ENCODE results near the gene NFE2L1.
"Not testable (repeated sequence)": the region's sequence is repeated elsewhere in the genome, so short reads cannot be mapped to it uniquely, and the experiment has no call there.

NFE2L1 gene, protein sequence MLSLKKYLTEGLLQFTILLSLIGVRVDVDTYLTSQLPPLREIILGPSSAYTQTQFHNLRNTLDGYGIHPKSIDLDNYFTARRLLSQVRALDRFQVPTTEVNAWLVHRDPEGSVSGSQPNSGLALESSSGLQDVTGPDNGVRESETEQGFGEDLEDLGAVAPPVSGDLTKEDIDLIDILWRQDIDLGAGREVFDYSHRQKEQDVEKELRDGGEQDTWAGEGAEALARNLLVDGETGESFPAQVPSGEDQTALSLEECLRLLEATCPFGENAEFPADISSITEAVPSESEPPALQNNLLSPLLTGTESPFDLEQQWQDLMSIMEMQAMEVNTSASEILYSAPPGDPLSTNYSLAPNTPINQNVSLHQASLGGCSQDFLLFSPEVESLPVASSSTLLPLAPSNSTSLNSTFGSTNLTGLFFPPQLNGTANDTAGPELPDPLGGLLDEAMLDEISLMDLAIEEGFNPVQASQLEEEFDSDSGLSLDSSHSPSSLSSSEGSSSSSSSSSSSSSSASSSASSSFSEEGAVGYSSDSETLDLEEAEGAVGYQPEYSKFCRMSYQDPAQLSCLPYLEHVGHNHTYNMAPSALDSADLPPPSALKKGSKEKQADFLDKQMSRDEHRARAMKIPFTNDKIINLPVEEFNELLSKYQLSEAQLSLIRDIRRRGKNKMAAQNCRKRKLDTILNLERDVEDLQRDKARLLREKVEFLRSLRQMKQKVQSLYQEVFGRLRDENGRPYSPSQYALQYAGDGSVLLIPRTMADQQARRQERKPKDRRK

DNA sequence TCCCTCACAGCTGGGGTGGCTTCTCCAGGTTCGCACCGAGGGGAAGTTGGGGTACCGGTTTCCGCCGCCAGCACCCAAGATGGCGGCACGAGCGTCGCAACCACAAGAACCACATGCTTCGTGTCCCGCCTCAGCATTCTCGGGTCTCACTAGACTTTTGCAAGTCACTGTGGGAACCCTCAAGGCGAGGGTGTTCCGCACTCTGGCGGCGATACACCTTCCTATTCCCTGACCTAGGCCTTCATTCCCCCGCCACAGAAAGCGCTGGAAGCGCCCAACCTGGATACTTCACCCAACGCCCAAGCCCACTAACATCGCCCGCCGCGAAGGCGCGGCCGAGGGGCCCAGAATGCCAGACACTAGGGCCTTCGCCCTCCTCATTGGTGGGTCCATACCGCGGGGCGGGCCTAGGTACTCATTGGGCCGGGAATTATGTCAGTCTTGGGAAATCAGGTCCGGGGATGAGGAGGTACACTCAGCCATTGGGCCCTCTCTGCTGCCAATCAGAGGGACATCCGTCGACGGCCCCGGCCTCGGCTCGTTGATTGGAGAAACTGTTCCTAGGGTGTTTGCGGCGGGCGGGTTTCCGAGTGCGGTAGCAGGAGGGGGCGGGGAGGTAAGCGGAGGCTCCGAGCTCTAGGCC, at the start of gene NFE2L1:
Gene NFE2L1, plus strand, starts transcription at position 619 of the 643 bp plus-strand sequence. CDS start 2,760 bp downstream, outside the sequence.
- peak; percentile 100 for DNase-seq

DNA sequence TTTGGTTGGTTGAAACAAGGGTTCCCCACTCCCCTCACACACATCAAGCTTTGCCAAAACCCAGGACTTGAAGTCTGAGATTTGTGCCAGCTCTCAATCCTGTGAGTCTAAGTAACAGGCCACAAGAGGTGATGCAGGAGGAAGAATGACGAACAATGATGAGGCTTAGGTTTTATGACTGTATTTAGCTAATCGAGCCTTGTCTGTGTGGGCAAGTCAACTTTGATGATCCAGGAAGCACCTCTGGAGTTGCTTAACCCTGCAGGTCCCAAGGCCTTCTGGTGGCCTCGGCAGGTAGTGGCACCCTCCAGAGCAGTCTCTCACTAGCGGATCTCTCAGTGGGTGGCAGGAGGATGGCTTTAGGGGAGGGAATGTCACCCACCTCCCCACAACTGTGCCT, 48.6 kb upstream of the NFE2L1 start:
- DNase-seq = no peak

DNA sequence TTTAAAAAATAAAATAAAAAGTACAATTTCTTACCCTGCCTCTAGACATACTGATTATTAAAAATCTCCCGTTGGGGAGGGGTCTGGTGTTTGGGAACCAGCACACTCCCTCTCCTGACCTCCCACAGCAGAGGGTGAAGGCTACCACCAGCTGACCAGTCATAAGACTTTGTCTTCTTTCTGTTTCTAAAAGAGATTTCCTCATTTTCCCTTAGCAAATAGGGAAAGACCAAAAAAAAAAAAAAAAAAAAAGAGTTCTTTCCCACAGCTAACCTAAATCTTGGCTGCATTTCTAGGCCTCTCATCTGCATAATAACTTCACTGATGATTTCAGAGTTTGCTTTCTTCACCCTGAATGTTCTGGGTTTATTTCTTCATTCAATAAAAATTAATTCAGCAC, 47.0 kb upstream of the NFE2L1 start:
- DNase-seq = no peak

DNA sequence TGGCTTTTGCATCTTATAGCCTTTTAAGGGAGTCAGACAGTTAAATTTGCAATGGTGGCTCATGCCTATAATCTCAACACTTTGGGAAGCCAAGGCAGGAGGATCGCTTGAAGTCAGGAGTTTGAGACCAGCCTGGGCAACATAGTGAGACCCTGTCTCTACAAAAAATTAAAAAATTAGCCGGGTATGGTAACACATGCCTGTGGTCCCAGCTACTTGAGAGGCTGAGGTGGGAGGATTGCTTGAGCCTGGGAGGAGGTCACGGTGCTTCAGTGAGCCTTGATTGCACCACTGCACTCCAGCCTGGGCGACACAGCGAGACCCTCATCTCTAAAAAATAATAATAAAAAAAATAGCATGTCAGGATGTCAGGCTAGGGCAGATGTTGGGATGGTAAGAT, 46.5 kb upstream of the NFE2L1 start:
- DNase-seq = not testable (repeated sequence)

DNA sequence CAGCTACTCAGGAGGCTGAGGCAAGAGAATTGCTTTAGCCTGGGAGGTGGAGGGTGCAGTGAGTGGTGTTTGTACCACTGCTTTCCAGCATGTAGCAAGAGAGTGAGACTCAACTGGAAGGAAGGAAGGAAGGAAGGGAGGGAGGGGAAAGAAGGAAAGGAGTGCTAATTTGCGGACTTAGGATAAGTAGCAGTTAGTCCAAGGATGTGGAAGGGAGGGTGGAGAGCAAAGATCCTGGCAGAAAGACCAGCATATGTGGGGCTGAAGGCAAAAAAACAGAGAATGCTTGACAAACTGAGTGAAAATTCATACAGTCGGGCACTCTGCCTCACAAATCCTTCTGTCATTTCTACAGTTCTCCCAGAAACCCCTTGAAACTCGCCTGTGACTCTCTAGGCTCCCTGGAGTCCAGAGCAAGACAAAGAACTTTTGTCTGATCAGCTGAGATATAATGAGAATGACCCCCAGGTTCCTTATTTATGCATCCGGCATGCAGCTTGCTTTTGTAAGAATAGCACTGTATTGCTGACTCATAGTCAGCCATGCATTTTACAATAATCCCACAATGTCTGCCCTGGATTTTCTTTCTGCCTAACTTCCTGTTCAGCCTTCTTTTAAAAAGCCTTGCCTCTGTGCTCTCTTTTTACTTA, 45.8 kb upstream of the NFE2L1 start:
- DNase-seq = no peak

DNA sequence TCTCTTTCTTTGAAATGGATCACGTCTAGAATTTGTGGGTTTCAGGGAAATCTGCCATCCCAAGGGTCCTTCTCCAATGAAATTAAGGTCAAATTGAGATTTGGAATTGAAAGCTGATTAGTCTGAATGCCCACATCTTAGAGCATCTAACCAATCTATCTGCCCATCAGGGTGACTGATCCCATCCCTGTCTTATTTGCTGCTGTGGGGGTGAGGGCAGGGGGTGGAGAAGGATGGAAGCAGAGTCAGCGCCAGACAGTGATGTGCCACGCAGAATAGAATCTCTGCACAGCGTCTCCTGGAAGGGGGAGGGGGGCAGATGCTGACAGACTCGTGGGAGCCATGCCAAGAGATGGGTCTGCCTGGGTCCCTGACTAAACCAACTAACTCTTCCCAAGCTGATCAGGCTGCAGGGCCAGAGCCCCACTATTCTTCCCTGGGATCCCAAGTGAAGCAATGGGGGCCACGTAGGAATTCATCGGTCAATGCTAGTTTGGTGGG, 45.2 kb upstream of the NFE2L1 start:
- no peak for DNase-seq

DNA sequence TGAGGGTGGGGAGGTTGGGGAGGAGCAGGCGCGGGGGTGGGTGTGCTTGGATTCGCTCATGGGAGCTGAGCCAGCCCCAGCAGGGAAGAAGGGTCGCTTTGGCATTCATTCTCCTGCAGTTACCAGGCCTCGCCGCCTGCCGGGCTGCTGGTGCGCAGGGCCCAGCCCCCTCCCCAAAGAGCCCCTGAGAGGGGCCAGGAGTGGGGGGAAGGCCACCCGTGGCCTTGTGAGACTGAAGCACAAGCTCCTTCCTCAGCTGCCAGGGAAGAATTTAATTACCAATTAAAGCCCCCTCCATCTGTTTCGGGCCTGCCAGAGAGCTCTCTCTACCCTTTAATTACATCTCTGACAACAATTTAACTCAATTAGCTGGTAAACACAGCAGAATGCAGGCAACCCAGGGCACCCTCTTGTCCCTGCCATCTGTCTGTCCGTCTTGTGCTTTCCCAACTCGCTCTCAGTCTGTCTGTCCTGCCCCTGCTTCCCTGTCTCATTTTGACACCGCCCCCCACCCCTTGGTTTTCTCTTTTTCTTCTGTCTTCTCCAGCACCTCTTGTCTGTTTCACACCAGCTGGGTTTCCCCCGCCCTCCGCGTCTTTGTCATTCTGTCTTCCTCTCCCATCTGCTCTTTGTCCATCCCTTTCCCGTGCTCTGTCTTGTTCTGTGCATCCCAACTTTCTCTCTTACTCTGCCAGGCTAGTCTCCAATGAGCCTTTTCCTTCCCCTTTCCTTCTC, 44.6 kb upstream of the NFE2L1 start:
- DNase-seq = peak; percentile 33

DNA sequence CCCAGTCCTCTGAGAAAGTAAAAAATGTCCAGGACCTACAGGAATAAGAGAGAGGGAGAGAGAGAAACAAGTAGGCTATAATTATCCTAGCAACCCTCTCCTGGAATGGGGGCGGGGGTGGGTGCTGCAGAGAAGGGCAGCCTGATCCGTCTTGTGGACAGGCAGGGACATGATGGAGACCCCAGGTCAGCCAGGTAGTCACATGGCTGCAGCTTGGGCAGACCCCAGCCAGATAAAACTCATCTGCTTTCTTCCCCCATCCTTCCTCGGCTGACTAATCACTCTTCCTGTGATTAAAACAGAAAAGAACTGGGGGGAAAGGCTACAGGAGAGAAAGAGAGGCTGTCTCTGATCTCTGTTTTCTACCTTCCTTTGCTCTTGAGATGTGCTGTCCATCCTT, 43.2 kb upstream of the NFE2L1 start:
- DNase-seq = no peak

DNA sequence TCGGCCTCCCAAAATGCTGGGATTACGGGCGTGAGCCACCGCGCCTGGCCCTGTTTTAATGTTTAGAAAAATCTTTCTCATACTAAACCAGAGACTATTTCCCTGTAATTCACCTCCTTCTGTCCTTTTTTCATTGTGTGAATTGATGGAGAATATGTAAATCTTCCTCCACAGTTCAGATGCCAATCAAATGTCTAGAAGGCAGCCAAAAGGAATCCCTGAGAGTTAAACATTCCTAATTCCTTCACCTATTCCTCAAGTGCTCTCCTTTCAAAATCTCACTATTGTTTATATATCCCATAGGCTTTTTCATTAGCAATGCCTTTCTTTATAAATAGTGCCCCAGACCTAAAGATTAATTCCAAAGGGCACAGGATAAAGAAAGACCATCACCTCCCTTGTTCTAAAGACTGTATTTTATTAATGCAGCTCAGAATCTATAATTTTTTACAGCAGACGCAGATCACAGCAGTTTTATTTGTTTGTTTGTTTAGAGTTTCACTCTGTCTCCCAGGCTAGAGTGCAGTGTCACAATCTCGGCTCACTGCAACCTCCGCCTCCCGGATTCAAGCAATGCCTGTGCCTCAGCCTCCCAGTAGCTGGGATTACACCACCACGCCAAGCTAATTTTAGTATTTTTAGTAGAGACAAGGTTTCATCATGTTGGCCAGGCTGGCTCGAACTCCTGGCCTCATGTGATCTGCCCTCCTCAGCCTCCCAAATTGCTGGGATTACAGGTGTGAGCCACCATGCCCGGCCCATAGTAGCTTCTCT, 41.0 kb upstream of the NFE2L1 start:
- no peak for DNase-seq

DNA sequence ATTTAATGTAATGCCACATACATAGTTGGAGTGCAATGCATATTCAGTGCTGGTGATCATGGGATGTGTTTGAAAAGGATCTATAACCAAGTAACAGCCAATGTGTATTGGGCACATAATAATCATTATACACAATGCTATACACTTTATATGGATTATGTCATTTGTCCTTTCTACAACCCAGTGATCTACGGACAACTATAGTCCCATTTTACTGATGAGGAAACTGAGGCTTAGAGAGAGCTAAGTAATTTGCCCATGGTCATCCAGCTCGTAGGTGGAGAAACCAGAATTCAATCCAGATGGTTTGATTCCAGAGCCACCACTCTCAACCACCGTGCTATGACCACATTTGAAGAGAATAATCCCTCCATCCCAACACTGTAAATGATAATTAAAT, 38.0 kb upstream of the NFE2L1 start:
- DNase-seq = no peak

DNA sequence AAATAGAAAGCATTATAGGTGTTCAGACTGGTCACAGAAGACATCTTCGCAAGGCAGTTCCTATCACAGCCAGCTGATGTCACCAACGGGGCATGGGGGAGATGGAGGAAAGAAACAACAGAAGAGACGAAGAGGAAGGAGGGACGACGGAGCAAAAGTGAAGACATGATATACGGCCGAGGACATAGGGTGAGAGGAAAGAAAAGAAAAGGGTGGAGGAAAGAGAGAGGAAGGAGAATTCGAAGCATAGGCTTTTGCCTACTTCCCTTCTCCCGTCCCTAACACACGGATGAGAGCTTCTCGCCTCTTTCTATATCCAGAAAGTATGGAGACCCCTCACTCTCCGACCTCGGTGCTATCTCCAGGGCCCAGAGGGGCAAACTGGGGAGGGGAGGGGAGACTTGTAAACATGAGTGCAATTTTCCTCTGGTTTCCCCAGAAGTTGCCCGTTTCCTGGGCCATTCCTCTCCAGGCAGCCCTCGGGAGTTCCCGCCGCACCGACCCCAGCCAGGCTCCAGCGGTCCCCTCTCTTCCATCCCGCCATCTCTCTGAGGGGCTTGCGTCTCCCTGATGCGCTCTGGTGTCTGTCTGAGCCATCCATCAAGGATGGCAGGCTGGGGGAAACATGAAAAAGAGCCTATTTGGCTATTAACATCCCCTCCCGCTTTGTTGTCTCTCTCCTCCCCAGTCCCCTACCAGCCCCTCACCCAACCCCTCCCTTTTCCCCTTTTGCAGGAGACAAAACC, 36.6 kb upstream of the NFE2L1 start:
- peak; percentile 34 for DNase-seq

DNA sequence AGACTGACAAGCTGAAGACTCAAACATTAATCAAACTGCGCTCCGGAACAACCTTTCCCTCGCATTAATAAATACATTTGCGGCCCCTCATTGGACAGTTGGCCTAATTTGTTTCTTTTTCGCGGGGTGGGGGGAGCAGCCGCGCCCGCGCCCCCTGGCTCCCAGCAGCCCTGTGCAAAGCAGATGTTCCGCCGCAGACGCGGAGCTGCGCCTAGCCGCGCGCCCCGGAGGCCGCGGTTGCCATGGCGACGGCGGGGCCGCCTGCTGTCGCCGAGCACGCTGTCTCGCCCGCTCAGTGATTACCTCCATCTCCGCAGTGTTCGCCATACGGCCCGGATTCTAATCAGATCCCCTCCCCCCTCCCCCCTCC, 36.0 kb upstream of the NFE2L1 start:
- peak; percentile 70 for DNase-seq

DNA sequence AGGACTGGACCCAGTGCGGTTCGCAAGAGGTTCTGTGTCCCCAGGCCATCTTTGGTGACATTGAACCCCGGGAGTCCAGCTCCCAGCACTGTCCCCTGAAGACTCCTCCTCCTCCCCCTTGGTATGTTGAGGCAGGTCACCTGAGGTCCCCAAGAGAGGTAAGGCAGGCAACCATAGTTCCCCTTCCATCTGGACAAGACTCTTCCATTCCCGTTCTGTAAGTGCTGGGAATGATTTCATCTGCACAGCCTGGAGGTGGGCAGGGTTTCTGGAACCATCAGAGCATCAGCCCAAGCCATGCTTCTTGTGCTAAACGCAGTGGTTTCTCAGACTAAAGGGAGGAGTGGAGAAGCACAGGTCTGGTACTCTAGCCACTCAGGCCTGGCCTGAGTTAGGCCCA, 35.5 kb upstream of the NFE2L1 start:
- DNase-seq = no peak

DNA sequence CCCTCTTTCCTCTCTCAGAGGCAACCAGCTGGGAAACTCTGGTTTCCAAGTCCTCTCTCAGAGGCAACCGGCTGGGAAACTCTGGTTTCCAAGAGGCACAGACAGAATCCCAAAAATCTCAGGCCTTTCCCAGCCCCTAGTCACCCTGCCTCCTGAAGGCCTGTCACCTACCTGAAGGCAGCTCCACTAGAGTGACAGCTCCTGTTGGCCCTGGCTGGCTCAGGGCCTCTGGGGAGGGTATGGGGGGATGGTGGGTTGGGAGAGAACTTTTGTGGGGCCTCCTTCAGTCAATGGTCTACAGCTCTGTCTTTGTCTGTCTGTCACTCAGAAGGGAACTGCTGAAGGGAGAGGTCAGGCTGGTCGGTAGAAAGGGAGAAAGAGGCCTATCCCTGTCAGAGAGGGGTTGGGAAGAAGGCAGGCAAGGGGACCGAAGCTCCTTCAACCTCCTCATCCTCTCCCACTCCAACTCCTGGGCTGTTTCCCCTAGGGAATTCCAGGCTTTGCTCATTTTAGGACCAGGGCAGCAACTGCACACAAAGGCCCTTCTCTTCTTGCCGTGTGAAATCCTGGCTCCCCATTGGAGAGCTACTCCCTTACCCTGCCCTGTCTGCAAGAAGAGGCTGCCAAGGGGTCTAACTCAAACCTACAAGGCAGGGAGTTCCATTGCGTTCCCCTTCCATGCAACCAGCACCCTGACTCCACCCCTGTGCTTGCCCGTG, 34.1 kb upstream of the NFE2L1 start:
- DNase-seq = no peak

DNA sequence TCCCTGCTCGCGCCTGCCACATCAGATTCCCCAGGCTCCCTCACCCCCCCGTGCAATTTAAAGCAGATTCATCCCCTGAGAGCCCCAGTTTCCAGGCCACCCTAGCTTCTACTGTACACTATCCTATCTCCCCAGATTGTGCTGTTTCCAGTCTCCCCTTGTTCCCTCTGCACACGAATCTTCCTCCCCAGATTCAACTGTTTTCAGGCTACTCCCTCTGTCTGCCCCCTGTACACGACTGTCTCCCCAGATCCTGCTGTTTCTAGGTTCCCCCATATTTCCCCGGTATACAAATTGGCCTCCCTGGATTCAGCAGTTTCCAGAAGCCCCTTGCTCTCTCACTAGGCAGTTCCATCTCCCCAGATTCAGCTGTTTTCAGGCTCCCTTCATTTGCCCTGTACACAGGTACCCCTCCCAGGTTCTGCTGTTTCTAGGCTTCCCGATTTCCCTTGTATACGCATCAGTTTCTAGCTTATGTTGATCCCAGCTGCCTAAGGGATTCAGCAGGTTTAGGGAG, 33.5 kb upstream of the NFE2L1 start:
- DNase-seq = peak; percentile 41

DNA sequence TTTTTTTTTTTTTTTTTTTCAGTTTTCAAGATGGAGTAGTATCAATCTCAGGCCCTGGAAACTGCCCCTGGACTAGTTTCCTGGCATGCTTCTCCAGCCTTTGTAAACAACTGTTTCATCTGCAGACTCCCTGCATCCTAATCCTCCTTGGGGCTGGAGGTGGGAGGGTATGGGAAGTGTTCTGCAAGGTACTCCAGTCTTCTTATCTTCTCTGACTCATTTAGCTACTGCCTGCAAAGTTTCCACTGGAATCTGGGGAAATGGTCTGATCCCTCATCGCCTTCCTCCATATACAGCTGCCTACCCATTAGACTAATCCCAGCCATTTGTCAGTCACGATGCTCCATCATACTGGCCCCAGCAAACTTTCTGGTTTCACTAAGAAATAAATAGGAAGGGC, 32.0 kb upstream of the NFE2L1 start:
- no peak for DNase-seq

DNA sequence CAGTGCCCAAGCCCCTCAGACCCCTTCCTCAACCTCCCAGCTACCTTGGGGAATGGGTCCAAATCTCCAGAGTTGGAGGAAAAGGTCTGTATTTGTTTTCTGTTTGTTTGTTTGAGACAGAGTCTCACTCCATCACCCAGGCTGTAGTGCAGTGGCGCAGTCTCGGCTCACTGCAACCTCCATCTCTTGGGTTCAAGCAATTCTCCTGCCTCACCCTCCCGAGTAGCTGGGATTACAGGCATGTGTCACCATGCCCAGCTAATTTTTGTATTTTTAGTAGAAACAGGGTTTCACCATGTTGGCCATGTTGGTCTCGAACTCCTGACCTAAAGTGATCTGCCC, 30.4 kb upstream of the NFE2L1 start:
- not testable (repeated sequence) for DNase-seq

DNA sequence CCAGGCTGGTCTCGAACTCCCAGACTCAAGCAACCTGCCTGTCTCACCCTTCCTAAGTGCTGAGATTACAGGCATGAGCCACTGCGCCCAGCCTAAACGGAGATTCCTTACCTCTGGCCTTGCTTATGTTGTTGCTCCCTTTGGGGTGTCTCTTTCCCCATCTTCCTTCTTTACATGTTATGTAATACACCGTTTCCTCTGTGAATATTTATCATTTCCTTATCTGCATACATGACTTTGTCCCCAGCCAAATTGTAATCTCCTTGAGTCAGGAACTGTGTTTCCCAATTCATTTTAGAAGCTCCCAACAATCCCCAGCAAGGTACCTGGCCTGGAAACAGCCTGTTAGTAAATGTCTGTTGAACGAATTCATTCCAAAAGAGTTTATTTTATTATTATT, 26.2 kb upstream of the NFE2L1 start:
- DNase-seq = no peak

DNA sequence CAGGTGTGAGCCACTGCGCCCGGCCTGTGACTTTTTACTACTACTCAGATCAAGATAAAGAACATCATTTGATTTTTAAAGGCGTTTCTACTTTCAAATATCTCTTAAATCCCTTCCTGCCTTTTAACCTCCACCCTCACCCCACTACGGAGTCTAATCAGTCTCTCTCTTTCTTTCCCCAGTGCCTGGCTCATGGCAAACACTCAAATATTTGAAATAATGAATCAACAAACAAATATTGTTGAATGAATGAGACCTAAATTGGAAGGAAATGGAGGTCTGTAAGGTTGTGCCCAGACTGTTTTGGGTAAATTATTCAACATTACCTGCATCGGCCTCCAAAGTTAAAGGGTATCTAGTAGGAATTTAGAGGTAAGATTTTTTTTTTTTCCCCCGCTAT, 25.3 kb upstream of the NFE2L1 start:
- no peak for DNase-seq
